Hepatocyte (in vitro differentiated cells): ENCODE measurements around the gene PPP4R4. TPM values are rescaled to one million over a fixed set of nuclear protein-coding genes. Genes with fewer than 3 reads are reported as not detected.

Experiments used
- DNase-seq: peaks from one replicate; pipeline ENCODE4 v3.0.0-alpha.2; 2016; ENCODE audit warnings: low spot score
- H2AFZ ChIP-seq: fragments of 200-600 bp; sonication (generic); 2 replicates; pipeline ENCODE4 v1.6.0; 2016; ENCODE audit warnings: antibody characterized with exemption, mild to moderate bottlenecking
- H3K27ac ChIP-seq: fragments of 200-600 bp; sonication (generic); 2 replicates; pipeline ENCODE4 v1.5.1; 2016; ENCODE audit warnings: mild to moderate bottlenecking
- H3K27me3 ChIP-seq: fragments of 200-600 bp; sonication (generic); 2 replicates; pipeline ENCODE4 v1.6.1; 2016
- H3K36me3 ChIP-seq: fragments of 200-600 bp; sonication (generic); replicated peaks from 2 replicates; pipeline ENCODE4 v1.5.1; 2016; ENCODE audit warnings: low read depth; ENCODE audit not compliant: insufficient read depth
- H3K4me1 ChIP-seq: fragments of 200-600 bp; sonication (generic); 2 replicates; pipeline ENCODE4 v1.5.1; 2016; ENCODE audit warnings: mild to moderate bottlenecking, moderate library complexity; ENCODE audit not compliant: insufficient read depth
- H3K4me2 ChIP-seq: fragments of 200-600 bp; sonication (generic); 2 replicates; pipeline ENCODE4 v1.6.0; 2016
- H3K4me3 ChIP-seq: fragments of 200-600 bp; sonication (generic); 2 replicates; pipeline ENCODE4 v1.5.1; 2016; ENCODE audit warnings: mild to moderate bottlenecking
- H3K79me2 ChIP-seq: fragments of 200-600 bp; sonication (generic); 2 replicates; pipeline ENCODE4 v1.6.0; 2017; ENCODE audit warnings: mild to moderate bottlenecking
- H3K9me2 ChIP-seq: fragments of 200-600 bp; sonication (generic); replicated peaks from 2 replicates; pipeline ENCODE4 v1.6.0; 2017; ENCODE audit warnings: mild to moderate bottlenecking; ENCODE audit not compliant: insufficient read depth
- H3K9me3 ChIP-seq: fragments of 200-600 bp; sonication (generic); 2 replicates; pipeline ENCODE4 v1.5.1; 2016; ENCODE audit warnings: low read depth, mild to moderate bottlenecking
- H4K20me1 ChIP-seq: fragments of 200-600 bp; sonication (generic); 2 replicates; pipeline ENCODE4 v1.6.0; 2016; ENCODE audit warnings: mild to moderate bottlenecking; ENCODE audit not compliant: insufficient read depth, poor library complexity, severe bottlenecking
- EZH2 ChIP-seq: fragments of 200-600 bp; sonication (generic); IDR thresholded peaks from 2 replicates; pipeline ENCODE4 v1.6.1; 2016; ENCODE audit warnings: antibody characterized with exemption, mild to moderate bottlenecking, borderline replicate concordance
- EZH2phosphoT487 ChIP-seq: fragments of 200-600 bp; sonication (generic); IDR thresholded peaks from one replicate; pipeline ENCODE4 v1.6.1; 2018; ENCODE audit warnings: antibody characterized with exemption, mild to moderate bottlenecking, low read depth, moderate library complexity; ENCODE audit not compliant: unreplicated experiment, severe bottlenecking
- whole genome bisulfite sequencing: methylation state at CpG from one replicate; pipeline ENCODE4 v1.1.6; 2016; ENCODE audit warnings: low lambda C conversion rate; ENCODE audit errors: missing lambda C conversion rate; 5-methylcytosine and 5-hydroxymethylcytosine counted together
- polyA plus RNA-seq: library from polyadenylated mRNA; unstranded; fragments of >200 nt; fragmentation: Nextera tagmentation; extraction: Ambion mirVana; gene quantifications from 2 replicates; pipeline ENCODE4 v1.2.1, GENCODE V29; 2016
- total RNA-seq: library from RNA; depleted of rRNA; stranded (reverse); fragments of >200 nt; gene quantifications from 2 replicates; pipeline ENCODE4 v1.2.3, GENCODE V29; 2014
- TF ChIP-seq, protein P1 (sequence below): fragments of 200-600 bp; sonication (generic); IDR thresholded peaks from 2 replicates; pipeline ENCODE4 v1.5.1; 2016; ENCODE audit warnings: antibody characterized with exemption, mild to moderate bottlenecking; ENCODE audit not compliant: poor library complexity

Gene PPP4R4
- total and polyA plus RNA-seq, 2 experiments from 2014 or later: 1.0 to 3.8 TPM

DNA sequence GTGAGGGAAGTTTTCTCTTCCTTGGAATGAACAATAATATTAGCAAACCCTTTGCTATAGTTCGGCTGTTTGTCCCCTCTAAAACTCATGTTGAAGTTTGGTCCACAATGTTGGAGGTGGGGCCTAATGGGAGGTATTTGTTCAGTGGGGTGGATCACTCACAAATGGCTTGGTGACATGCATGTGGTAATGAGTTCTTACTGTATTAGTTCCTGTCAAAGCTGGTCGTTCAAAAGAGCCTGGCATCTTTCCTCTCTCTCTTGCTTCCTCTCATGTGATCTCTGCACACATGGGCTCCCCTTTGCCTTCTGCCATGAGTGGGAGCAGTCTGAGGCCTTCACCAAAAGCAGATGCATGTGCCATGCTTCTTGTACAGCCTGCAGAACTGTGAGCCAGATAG, 13.1 kb upstream of the PPP4R4 start:
- WGBS: 72% methylated on average over 2 of the region's 2 CpGs
- no peaks in the 10 kb centered on the region for H3K79me2 ChIP-seq
- H3K4me2 ChIP-seq: no peak overlapping the region
- H2AFZ ChIP-seq: no peak overlapping the region
- peaks cover 7% of the 10 kb centered on the region for H3K27me3 ChIP-seq
- TF ChIP-seq, protein P1, sequence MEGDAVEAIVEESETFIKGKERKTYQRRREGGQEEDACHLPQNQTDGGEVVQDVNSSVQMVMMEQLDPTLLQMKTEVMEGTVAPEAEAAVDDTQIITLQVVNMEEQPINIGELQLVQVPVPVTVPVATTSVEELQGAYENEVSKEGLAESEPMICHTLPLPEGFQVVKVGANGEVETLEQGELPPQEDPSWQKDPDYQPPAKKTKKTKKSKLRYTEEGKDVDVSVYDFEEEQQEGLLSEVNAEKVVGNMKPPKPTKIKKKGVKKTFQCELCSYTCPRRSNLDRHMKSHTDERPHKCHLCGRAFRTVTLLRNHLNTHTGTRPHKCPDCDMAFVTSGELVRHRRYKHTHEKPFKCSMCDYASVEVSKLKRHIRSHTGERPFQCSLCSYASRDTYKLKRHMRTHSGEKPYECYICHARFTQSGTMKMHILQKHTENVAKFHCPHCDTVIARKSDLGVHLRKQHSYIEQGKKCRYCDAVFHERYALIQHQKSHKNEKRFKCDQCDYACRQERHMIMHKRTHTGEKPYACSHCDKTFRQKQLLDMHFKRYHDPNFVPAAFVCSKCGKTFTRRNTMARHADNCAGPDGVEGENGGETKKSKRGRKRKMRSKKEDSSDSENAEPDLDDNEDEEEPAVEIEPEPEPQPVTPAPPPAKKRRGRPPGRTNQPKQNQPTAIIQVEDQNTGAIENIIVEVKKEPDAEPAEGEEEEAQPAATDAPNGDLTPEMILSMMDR: no peak
- TF ChIP-seq EZH2phosphoT487 (no peak), EZH2 (no peak)
- H3K9me2 ChIP-seq: no peaks in the 10 kb centered on the region
- H4K20me1 ChIP-seq: no peaks in the 10 kb centered on the region
- H3K36me3 ChIP-seq: no peaks in the 10 kb centered on the region
- H3K9me3 ChIP-seq: no peaks in the 10 kb centered on the region
- H3K4me3 ChIP-seq: no peak overlapping the region
- no peak for DNase-seq
- peak overlapping the region; percentile 17 for H3K27ac ChIP-seq
- peaks cover 6% of the 10 kb centered on the region for H3K4me1 ChIP-seq

DNA sequence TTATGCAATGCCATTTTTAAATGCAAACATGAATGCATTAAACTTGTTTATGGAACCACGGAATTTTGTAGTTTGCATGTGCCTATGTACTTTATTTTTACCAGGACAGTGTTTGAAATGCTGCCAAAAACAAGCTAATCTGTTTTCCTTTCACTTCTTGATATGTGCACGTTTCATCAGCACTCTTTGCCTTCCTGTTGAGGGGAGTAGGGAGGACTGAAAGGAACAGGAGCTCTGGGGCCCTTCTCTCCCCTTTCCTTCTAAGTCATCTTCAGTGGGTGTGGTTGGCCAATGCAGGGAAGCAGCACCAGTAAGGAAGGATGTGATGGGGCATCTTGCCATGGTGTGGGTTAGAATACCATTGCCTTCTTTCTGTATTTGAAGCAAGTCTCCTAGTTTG, 12.1 kb upstream of the PPP4R4 start:
- H3K4me1 ChIP-seq: peaks cover 6% of the 10 kb centered on the region
- no peak overlapping the region for H3K4me3 ChIP-seq
- no peaks in the 10 kb centered on the region for H3K36me3 ChIP-seq
- TF ChIP-seq, protein P1: no peak
- no peak for TF ChIP-seq EZH2phosphoT487
- no peak for TF ChIP-seq EZH2
- H3K27ac ChIP-seq: no peak overlapping the region
- peak overlapping the region; percentile 27 for H3K4me2 ChIP-seq
- H4K20me1 ChIP-seq: no peaks in the 10 kb centered on the region
- no peaks in the 10 kb centered on the region for H3K79me2 ChIP-seq
- WGBS: 38% methylated on average over 2 of the region's 2 CpGs
- H3K27me3 ChIP-seq: peaks cover 7% of the 10 kb centered on the region
- no peaks in the 10 kb centered on the region for H3K9me3 ChIP-seq
- H2AFZ ChIP-seq: no peak overlapping the region
- no peak for DNase-seq
- H3K9me2 ChIP-seq: no peaks in the 10 kb centered on the region

DNA sequence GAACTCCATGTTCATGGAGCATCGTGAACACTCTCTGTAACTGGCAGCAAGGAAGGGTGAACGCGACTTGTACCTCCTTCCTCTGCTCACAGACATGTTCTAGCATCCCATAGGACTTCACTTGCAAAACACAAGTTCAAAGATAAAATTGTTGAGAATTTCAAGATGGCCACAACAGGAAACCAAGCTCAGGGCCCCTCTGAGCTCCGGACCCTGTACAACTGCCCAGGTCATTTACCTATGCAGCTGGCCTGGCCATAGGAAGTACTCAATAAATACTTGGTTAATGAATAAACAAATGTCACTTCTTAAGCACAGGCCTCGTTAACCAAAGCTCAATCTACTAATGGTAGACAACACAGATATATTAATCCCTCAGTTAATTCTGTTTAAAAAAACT, 11.7 kb upstream of the PPP4R4 start:
- Histone ChIP-seq H3K4me3 (no peak overlapping the region), H3K36me3 (no peaks in the 10 kb centered on the region), H3K4me1 (peaks cover 6% of the 10 kb centered on the region), H3K79me2 (no peaks in the 10 kb centered on the region), H3K27ac (no peak overlapping the region), H3K4me2 (peak overlapping the region; percentile 27), H4K20me1 (no peaks in the 10 kb centered on the region), H3K27me3 (peaks cover 7% of the 10 kb centered on the region), H2AFZ (no peak overlapping the region), H3K9me3 (no peaks in the 10 kb centered on the region), H3K9me2 (no peaks in the 10 kb centered on the region)
- WGBS: 79% methylated on average over 5 of the region's 5 CpGs
- DNase-seq: no peak
- TF ChIP-seq, protein P1: no peak
- TF ChIP-seq EZH2phosphoT487: no peak
- no peak for TF ChIP-seq EZH2

DNA sequence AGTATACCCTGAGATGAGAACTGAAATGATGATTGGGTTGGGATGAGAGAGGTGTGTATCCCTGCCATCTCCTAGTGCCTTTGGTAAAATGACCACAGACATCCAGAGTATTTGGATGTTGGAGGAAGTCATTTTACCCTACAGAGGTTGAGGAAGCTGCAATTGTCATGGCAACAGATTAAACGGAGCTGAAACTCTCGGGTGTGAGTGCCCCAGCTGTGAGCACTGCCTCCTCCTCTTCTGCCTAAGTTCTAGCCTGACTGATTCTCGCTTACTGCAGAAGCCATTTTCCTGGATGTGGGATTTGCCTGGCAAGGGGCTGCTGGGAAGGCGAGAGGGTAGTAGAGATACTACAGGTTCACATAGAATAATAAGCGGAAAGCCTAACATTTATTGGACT, 10.3 kb upstream of the PPP4R4 start:
- Histone ChIP-seq H3K36me3 (no peaks in the 10 kb centered on the region), H3K4me3 (no peak overlapping the region), H3K27me3 (peaks cover 7% of the 10 kb centered on the region), H3K79me2 (no peaks in the 10 kb centered on the region), H2AFZ (no peak overlapping the region), H3K4me2 (no peak overlapping the region), H4K20me1 (no peaks in the 10 kb centered on the region), H3K4me1 (peaks cover 6% of the 10 kb centered on the region), H3K9me3 (no peaks in the 10 kb centered on the region), H3K27ac (no peak overlapping the region), H3K9me2 (no peaks in the 10 kb centered on the region)
- TF ChIP-seq EZH2 (no peak), EZH2phosphoT487 (no peak)
- TF ChIP-seq, protein P1: no peak
- 74% methylated on average over 5 of the region's 5 CpGs for WGBS
- DNase-seq: no peak
